ENCODE measurements around the gene ARFGEF2.
A peak's percentile ranks its signal among the peaks of the same experiment; 100 is the strongest.

The ARFGEF2 gene

DNA sequence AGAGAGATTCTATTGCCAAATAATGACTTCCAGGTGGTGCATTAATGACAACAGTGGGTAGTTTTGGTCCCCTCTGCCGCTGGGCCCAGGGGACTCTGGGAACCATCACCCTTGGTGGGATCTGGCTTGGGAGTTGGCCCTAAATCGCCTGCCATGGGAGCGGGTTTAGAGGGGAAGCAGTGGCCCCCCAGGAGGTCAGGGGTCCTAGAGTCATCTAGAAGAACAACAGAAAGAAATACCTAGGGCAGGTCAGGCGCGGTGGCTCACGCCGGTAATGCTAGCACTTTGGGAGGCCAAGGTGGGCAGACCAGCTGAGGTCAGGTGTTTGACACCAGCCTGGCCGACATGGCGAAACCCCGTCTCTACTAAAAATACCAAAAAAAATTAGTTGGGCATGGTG lies 17.8 kb upstream of the ARFGEF2 start:
- Histone ChIP-seq H3K9ac (ENCODE audit: low read depth, low read length, poor library complexity, severe bottlenecking) (no peak overlapping the region), H4K20me1 (ENCODE audit: insufficient read depth, low read length, poor library complexity, severe bottlenecking) (no peaks in the 10 kb centered on the region), H3K4me3 (ENCODE audit: low read length, poor library complexity, severe bottlenecking) (no peak overlapping the region), H3K4me2 (ENCODE audit: low read depth, low read length, poor library complexity, severe bottlenecking) (no peak overlapping the region), H3K36me3 (ENCODE audit: insufficient read depth, low read length) (no peaks in the 10 kb centered on the region), H2AFZ (ENCODE audit: low read length) (no peak overlapping the region), H3K27me3 (ENCODE audit: insufficient read depth, low read length, poor library complexity, severe bottlenecking) (no peaks in the 10 kb centered on the region), H3F3A (ENCODE audit: low read depth) (no peaks in the 10 kb centered on the region), H3K4me1 (ENCODE audit: insufficient read depth, low read length, poor library complexity, severe bottlenecking) (no peaks in the 10 kb centered on the region), H3K9me2 (replicated peaks; ENCODE audit: low read depth, low read length) (no peaks in the 10 kb centered on the region), H3K9me3 (ENCODE audit: insufficient read depth, low read depth, low read length) (no peaks in the 10 kb centered on the region), H3K79me2 (ENCODE audit: insufficient read depth, low read length) (no peaks in the 10 kb centered on the region)
- TF ChIP-seq, protein P1, sequence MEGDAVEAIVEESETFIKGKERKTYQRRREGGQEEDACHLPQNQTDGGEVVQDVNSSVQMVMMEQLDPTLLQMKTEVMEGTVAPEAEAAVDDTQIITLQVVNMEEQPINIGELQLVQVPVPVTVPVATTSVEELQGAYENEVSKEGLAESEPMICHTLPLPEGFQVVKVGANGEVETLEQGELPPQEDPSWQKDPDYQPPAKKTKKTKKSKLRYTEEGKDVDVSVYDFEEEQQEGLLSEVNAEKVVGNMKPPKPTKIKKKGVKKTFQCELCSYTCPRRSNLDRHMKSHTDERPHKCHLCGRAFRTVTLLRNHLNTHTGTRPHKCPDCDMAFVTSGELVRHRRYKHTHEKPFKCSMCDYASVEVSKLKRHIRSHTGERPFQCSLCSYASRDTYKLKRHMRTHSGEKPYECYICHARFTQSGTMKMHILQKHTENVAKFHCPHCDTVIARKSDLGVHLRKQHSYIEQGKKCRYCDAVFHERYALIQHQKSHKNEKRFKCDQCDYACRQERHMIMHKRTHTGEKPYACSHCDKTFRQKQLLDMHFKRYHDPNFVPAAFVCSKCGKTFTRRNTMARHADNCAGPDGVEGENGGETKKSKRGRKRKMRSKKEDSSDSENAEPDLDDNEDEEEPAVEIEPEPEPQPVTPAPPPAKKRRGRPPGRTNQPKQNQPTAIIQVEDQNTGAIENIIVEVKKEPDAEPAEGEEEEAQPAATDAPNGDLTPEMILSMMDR (conservative IDR thresholded peaks at IDR 0.05; ENCODE audit: low read length): no peak
- no peak for TF ChIP-seq EZH2phosphoT487 (IDR thresholded peaks at IDR 0.05; ENCODE audit: borderline replicate concordance)

DNA sequence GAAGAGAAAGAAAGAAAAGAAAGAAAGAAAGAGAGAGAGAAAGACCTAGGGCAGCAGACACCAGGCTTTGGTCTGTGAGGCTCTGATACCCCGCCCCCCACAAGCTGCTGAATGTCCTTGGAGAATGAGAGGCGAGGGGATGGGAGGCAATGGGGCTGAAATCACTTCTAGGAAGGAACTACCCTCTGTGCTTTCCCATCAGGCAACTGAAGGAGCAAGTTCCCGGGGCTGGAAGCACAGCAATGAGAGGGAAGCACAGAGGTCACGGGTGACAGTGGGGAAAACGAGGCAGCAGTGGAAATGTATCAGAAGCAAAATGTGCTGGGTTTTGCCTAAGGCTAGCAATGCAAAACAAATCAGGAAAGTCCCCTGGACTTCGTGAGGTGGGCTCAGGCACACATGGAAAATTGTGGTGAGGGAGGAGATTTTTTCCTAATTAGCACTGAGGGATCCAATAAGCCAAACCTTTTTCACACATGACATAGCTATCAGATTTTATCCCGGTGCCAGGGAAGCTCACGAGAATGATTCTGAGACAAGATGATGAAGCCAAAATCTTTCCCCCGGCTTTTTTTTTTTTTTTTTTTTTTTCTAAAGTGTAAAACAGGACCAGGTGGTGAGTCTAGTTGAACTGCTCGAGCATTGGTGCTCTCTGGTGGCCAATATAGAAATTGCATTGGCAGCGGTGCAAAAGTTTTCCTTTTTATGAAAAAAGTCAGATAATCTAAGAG lies 16.8 kb upstream of the ARFGEF2 start:
- H3K79me2 ChIP-seq (ENCODE audit: insufficient read depth, low read length): no peaks in the 10 kb centered on the region
- no peak overlapping the region for H3K9ac ChIP-seq (ENCODE audit: low read depth, low read length, poor library complexity, severe bottlenecking)
- H3K4me2 ChIP-seq (ENCODE audit: low read depth, low read length, poor library complexity, severe bottlenecking): no peak overlapping the region
- H3K9me3 ChIP-seq (ENCODE audit: insufficient read depth, low read depth, low read length): peaks cover 1% of the 10 kb centered on the region; the same call in 1 of the 2 replicates
- H3K9me2 ChIP-seq (replicated peaks; ENCODE audit: low read depth, low read length): no peaks in the 10 kb centered on the region
- H4K20me1 ChIP-seq (ENCODE audit: insufficient read depth, low read length, poor library complexity, severe bottlenecking): no peaks in the 10 kb centered on the region
- TF ChIP-seq, protein P1 (conservative IDR thresholded peaks at IDR 0.05; ENCODE audit: low read length): peak; percentile 88
- TF ChIP-seq EZH2phosphoT487 (IDR thresholded peaks at IDR 0.05; ENCODE audit: borderline replicate concordance): no peak
- peak overlapping the region; percentile 30; the same call in 1 of the 2 replicates for H2AFZ ChIP-seq (ENCODE audit: low read length)
- no peak overlapping the region for H3K4me3 ChIP-seq (ENCODE audit: low read length, poor library complexity, severe bottlenecking)
- H3F3A ChIP-seq (ENCODE audit: low read depth): no peaks in the 10 kb centered on the region
- H3K4me1 ChIP-seq (ENCODE audit: insufficient read depth, low read length, poor library complexity, severe bottlenecking): no peaks in the 10 kb centered on the region
- H3K36me3 ChIP-seq (ENCODE audit: insufficient read depth, low read length): no peaks in the 10 kb centered on the region
- no peaks in the 10 kb centered on the region for H3K27me3 ChIP-seq (ENCODE audit: insufficient read depth, low read length, poor library complexity, severe bottlenecking)

DNA sequence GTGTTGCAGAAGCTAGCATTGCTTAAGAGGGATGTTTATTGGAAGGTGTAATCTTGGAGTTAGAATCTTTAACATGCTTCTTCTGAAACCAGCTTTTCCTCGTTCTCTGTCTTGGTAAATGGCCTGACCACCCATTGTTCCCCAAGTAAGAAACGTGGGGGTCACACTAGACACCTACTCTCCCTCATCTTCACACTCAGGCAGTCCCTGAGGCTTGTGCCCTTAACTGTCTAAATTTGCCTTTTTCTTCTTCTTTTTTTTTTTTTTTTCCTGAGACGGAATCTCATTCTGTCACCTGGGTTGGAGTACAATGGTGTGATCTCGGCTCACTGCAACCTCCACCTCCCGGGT lies 16.2 kb upstream of the ARFGEF2 start:
- H3F3A ChIP-seq (ENCODE audit: low read depth): no peaks in the 10 kb centered on the region
- H3K9me3 ChIP-seq (ENCODE audit: insufficient read depth, low read depth, low read length): peaks cover 7% of the 10 kb centered on the region; the same call in 1 of the 2 replicates
- H3K4me2 ChIP-seq (ENCODE audit: low read depth, low read length, poor library complexity, severe bottlenecking): no peak overlapping the region
- no peaks in the 10 kb centered on the region for H3K36me3 ChIP-seq (ENCODE audit: insufficient read depth, low read length)
- TF ChIP-seq, protein P1 (conservative IDR thresholded peaks at IDR 0.05; ENCODE audit: low read length): no peak
- no peak for TF ChIP-seq EZH2phosphoT487 (IDR thresholded peaks at IDR 0.05; ENCODE audit: borderline replicate concordance)
- H3K4me1 ChIP-seq (ENCODE audit: insufficient read depth, low read length, poor library complexity, severe bottlenecking): no peaks in the 10 kb centered on the region
- H3K4me3 ChIP-seq (ENCODE audit: low read length, poor library complexity, severe bottlenecking): no peak overlapping the region
- H2AFZ ChIP-seq (ENCODE audit: low read length): no peak overlapping the region
- H3K9ac ChIP-seq (ENCODE audit: low read depth, low read length, poor library complexity, severe bottlenecking): no peak overlapping the region
- no peaks in the 10 kb centered on the region for H4K20me1 ChIP-seq (ENCODE audit: insufficient read depth, low read length, poor library complexity, severe bottlenecking)
- no peaks in the 10 kb centered on the region for H3K27me3 ChIP-seq (ENCODE audit: insufficient read depth, low read length, poor library complexity, severe bottlenecking)
- no peaks in the 10 kb centered on the region for H3K9me2 ChIP-seq (replicated peaks; ENCODE audit: low read depth, low read length)
- no peaks in the 10 kb centered on the region for H3K79me2 ChIP-seq (ENCODE audit: insufficient read depth, low read length)

Data from Loucy (cell line).